Peyer's patch (tissue), 4 donors: ENCODE data around the gene SH3BGRL2. TPM values are rescaled to one million over a fixed set of nuclear protein-coding genes. Genes with fewer than 3 reads are reported as not detected.
"Not testable (repeated sequence)": the region's sequence is repeated elsewhere in the genome, so short reads cannot be mapped to it uniquely, and the experiment has no call there.

ENCODE experiments used
- DNase-seq, 3 donors: peaks; one replicate each; pipeline ENCODE4 v3.0.0-alpha.2; 2017 to 2019
- H3K27ac ChIP-seq, 4 donors: fragments of 200-600 bp; sonication (generic); one replicate each; pipeline ENCODE4 v1.5.1; 2016 to 2019
- H3K27me3 ChIP-seq, 2 donors: fragments of 200-600 bp; sonication (generic); one replicate each; pipeline ENCODE4 v1.5.1; 2019
- H3K36me3 ChIP-seq, 3 donors: fragments of 200-600 bp; sonication (generic); one replicate each; pipeline ENCODE4 v1.5.1; 2016 to 2019
- H3K4me1 ChIP-seq, 4 donors: fragments of 200-600 bp; sonication (generic); one replicate each; pipeline ENCODE4 v1.5.1; 2016 to 2019
- H3K4me3 ChIP-seq, 4 donors: fragments of 200-600 bp; sonication (generic); 1 replicate in 3 of 4; 2 replicates in 1 of 4; pipeline ENCODE4 v1.5.1; 2016 to 2019; ENCODE audit warnings: mild to moderate bottlenecking in 1 of 4
- H3K9me3 ChIP-seq, 4 donors: fragments of 200-600 bp; sonication (generic); one replicate each; pipeline ENCODE4 v1.5.1; 2016 to 2019; ENCODE audit warnings: mild to moderate bottlenecking in 1 of 4
- POLR2A ChIP-seq, 2 donors: fragments of 450-650 bp; IDR thresholded peaks; one replicate each; pipeline ENCODE4 v1.5.1; 2017; ENCODE audit warnings: antibody characterized with exemption in 2 of 2, mild to moderate bottlenecking in 2 of 2, moderate library complexity in 2 of 2
- total RNA-seq, 4 donors: library from RNA; depleted of rRNA; stranded (reverse); fragments of >200 nt; gene quantifications; one replicate each; pipeline ENCODE4 v1.1.0, GENCODE V29; 2016
- TF ChIP-seq, protein P1 (sequence below), 6 experiments: fragments of 450-650 bp in 4 of 6; fragments of 200-600 bp in 2 of 6; sonication (generic) in 1 of 6; IDR thresholded peaks; one replicate each; pipeline ENCODE4 v1.5.1; 2017 to 2019; ENCODE audit warnings: antibody characterized with exemption in 6 of 6, mild to moderate bottlenecking in 3 of 6, moderate library complexity in 1 of 6

SH3BGRL2 gene
- total RNA-seq, 4 donors from 2014 or later: 54.5 to 114 (median 84.8) TPM

DNA sequence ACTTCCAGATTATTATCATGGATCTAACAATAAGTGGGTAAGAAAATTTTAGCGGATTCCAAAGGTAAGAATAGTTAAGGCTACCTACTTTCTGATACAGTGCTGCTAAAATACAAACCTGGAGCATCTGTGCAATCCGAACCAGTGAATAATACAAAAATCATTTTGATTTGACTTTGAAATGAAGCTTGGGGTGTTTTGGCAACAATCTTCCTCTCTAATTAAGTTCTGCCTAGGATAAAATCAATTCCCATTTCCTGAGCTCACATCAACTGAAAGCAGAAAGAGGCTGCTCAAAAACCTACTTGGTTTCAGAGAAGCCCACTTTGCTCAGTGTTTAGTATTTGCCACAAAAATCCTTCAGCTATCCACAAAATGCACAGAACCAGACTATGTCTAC is 18.7 kb upstream of the SH3BGRL2 start:
- Histone ChIP-seq H3K4me1 (peaks cover 0 to 17% (median 0%) of the 10 kb centered on the region in 4 donors), H3K4me3 (no peak overlapping the region), H3K9me3 (no peaks in the 10 kb centered on the region), H3K27me3 (no peaks in the 10 kb centered on the region), H3K36me3 (no peaks in the 10 kb centered on the region), H3K27ac (no peak overlapping the region)
- TF ChIP-seq POLR2A (IDR thresholded peaks at IDR 0.05): no peak
- TF ChIP-seq, protein P1, sequence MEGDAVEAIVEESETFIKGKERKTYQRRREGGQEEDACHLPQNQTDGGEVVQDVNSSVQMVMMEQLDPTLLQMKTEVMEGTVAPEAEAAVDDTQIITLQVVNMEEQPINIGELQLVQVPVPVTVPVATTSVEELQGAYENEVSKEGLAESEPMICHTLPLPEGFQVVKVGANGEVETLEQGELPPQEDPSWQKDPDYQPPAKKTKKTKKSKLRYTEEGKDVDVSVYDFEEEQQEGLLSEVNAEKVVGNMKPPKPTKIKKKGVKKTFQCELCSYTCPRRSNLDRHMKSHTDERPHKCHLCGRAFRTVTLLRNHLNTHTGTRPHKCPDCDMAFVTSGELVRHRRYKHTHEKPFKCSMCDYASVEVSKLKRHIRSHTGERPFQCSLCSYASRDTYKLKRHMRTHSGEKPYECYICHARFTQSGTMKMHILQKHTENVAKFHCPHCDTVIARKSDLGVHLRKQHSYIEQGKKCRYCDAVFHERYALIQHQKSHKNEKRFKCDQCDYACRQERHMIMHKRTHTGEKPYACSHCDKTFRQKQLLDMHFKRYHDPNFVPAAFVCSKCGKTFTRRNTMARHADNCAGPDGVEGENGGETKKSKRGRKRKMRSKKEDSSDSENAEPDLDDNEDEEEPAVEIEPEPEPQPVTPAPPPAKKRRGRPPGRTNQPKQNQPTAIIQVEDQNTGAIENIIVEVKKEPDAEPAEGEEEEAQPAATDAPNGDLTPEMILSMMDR (IDR thresholded peaks at IDR 0.05): no peak
- DNase-seq: no peak

DNA sequence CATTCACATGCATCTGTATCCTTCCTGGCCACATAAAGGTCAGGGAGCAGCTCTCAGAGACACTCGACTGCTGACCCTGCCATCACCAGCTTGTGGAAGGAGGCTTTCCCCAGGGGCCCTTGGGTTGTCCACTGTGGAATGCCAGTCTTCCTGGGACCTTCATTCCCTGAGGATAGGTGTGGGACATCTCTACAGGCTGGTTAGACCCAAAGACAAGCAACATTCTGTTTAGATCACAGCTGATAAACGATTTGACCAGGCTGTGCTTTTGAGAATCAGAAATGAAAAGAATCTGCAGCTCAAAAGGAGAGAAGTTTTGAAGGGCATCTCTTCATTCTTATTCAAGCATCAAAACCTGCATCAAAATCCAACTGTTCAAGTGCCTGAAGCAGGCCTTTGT is 18.2 kb upstream of the SH3BGRL2 start:
- H3K27me3 ChIP-seq: no peaks in the 10 kb centered on the region
- no peak overlapping the region for H3K27ac ChIP-seq
- H3K4me1 ChIP-seq: peaks cover 0 to 15% (median 0%) of the 10 kb centered on the region in 4 donors
- no peak for DNase-seq
- H3K4me3 ChIP-seq: no peak overlapping the region
- H3K9me3 ChIP-seq: no peaks in the 10 kb centered on the region
- H3K36me3 ChIP-seq: no peaks in the 10 kb centered on the region
- TF ChIP-seq POLR2A (IDR thresholded peaks at IDR 0.05): no peak
- TF ChIP-seq, protein P1 (IDR thresholded peaks at IDR 0.05): no peak

DNA sequence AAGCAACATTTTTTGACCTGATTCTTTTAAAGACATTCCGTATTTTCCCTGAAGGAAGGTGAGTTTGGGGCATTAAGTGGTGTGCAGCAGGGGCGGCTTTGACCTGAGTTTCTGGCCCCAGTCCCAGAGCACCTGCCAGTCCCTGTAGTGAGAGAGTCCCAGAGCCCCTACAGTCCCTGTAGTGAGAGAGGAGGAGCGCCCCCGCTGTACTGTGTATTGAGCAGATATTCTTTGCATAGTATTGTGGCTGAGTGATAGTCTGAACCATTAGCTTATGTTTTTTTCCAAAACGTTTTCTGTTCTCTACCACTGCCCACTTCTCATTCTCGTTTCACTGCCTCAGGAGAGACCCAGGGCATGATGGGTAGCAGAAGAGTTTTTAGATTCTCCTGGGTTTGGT is 17.2 kb upstream of the SH3BGRL2 start:
- Histone ChIP-seq H3K27ac (no peak overlapping the region), H3K27me3 (no peaks in the 10 kb centered on the region), H3K4me3 (no peak overlapping the region), H3K36me3 (no peaks in the 10 kb centered on the region), H3K4me1 (peaks cover 0 to 5% (median 0%) of the 10 kb centered on the region in 4 donors), H3K9me3 (no peaks in the 10 kb centered on the region)
- DNase-seq: no peak
- TF ChIP-seq, protein P1 (IDR thresholded peaks at IDR 0.05): no peak
- TF ChIP-seq POLR2A (IDR thresholded peaks at IDR 0.05): no peak

DNA sequence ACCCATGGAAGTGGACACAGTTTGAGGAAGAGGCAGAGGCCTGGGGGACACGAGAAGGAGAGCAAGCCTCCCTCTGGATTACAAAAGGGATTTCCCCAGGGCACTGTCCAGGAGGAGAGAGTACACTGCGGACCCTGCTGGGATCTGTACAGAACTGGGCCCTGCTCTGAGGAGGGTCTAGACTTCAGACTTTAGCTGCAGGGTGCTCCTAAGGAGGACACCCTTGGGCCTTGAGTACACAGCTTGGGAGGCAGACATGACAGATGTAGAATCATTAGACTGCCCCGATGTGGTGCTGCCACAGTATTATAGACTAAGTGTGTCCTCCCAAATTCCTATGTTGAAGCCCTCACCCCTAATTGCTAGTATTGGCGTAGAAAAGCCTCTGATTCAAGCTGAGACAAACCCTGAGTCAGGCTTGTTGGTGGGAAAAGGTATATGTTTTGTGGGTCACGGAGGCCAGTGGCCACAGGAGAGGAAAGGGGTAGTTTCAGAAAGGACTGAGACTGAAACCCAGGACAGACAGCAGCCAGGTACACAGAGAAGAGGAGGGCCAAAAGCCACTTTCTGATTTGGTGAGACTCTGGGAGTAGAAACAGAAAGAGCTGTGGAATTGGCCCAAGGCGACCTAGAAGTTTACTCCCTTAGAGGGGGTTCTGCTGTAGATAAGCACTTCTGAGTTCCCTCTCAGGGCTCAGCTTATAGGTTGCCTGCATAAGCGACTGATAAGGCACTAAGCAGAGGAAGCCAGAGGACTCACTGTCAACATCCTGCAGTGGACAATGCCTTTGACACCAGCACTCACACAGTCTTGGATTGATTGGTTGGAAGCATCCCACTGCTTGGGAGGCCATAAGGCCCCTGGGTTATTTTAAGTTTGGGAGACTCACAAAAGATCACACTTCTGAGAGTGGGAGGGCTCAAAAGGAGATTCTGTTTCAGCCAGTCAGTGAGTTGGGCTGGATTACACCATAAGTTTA is 16.5 kb upstream of the SH3BGRL2 start:
- TF ChIP-seq, protein P1 (IDR thresholded peaks at IDR 0.05): no peak
- no peak for TF ChIP-seq POLR2A (IDR thresholded peaks at IDR 0.05)
- no peak for DNase-seq
- Histone ChIP-seq H3K36me3 (no peaks in the 10 kb centered on the region), H3K4me1 (no peaks in the 10 kb centered on the region), H3K27me3 (no peaks in the 10 kb centered on the region), H3K9me3 (no peaks in the 10 kb centered on the region), H3K4me3 (no peak overlapping the region), H3K27ac (no peak overlapping the region)

DNA sequence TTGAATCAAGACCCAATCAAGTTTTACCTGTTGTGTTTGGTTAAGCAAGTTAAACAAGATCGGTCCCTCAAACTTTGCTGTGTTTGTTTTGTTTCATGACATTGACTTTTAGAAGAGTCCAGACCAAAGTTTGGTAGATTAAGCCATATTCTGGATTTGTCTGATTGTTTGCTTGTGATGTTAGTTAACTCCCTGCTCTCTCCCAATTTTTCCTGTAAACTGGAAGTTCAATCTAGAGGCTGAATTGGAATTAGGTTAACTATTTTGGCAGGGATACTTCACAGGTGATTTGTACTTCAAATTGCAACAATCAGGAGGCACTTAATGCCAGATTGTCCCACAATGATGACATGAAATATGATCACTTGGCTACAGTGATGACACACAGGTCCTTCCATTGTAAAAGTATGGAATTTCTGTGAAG is 13.6 kb upstream of the SH3BGRL2 start:
- Histone ChIP-seq H3K36me3 (no peaks in the 10 kb centered on the region), H3K4me3 (no peak overlapping the region), H3K27ac (no peak overlapping the region), H3K9me3 (no peaks in the 10 kb centered on the region), H3K4me1 (no peaks in the 10 kb centered on the region), H3K27me3 (no peaks in the 10 kb centered on the region)
- TF ChIP-seq, protein P1 (IDR thresholded peaks at IDR 0.05): no peak
- TF ChIP-seq POLR2A (IDR thresholded peaks at IDR 0.05): no peak
- no peak for DNase-seq

DNA sequence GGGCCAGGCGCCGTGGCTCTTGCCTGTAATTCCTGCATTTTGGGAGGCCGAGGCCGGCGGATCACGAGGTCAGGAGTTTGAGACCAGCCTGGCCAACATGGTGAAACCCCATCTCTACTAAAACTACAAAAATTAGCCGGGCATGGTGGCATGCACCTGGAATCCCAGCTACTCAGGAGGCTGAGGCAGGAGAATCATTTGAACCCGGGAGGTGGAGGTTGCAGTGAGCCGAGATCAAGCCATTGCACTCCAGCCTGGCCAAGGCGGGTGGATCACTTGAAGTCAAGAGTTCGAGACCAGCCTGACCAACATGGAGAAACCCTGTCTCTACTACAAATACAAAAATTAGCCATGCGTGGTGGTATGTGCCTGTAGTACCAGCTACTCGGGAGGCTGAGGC is 12.7 kb upstream of the SH3BGRL2 start:
- H3K4me3 ChIP-seq, H3K36me3 ChIP-seq, DNase-seq, H3K27me3 ChIP-seq, H3K27ac ChIP-seq, H3K4me1 ChIP-seq, H3K9me3 ChIP-seq: not testable (repeated sequence)
